A549 (cell line): Measurements from ENCODE around the gene TBCA.

ENCODE experiments used
- CHD2 ChIP-seq: fragments of 150-350 bp; IDR thresholded peaks from 2 replicates; pipeline ENCODE4 v1.6.1; 2014; ENCODE audit warnings: low read length; ENCODE audit not compliant: partially characterized antibody
- EP300 ChIP-seq, 2 experiments: fragments of >200 bp; sonication (Bioruptor Twin); formaldehyde crosslinking; IDR thresholded peaks; 2 replicates in 1 of 2; 3 replicates in 1 of 2; pipeline ENCODE4 v1.6.1; 2016 to 2017
- FOSL2 ChIP-seq, 2 experiments: fragments of 450-650 bp in 1 of 2; fragments of >200 bp in 1 of 2; sonication (Bioruptor Twin) in 1 of 2; formaldehyde crosslinking; IDR thresholded peaks; 2 replicates each; pipeline versions ENCODE4 v1.5.0 to v1.6.1; 2016 to 2020; ENCODE audit warnings: mild to moderate bottlenecking in 1 of 2, moderate library complexity in 1 of 2
- GATA3 ChIP-seq: IDR thresholded peaks from 2 replicates; pipeline ENCODE4 v1.6.1; 2012; ENCODE audit warnings: borderline replicate concordance
- JUNB ChIP-seq: fragments of >200 bp; sonication (Bioruptor Twin); formaldehyde crosslinking; IDR thresholded peaks from 2 replicates; pipeline ENCODE4 v1.6.1; 2016
- MYC ChIP-seq: IDR thresholded peaks from 2 replicates; pipeline ENCODE4 v1.6.1; 2012; ENCODE audit warnings: mild to moderate bottlenecking, inconsistent platforms, low read length, improper control_type of control experiment, borderline replicate concordance
- NFE2L2 ChIP-seq: fragments of 150-350 bp; conservative IDR thresholded peaks from 2 replicates; pipeline ENCODE4 v1.6.1; 2014; ENCODE audit warnings: low read length
- POLR2A ChIP-seq: IDR thresholded peaks from 2 replicates; pipeline ENCODE4 v1.6.1; 2012; ENCODE audit warnings: mild to moderate bottlenecking, low read length
- RCOR1 ChIP-seq: fragments of 150-350 bp; IDR thresholded peaks from 2 replicates; pipeline ENCODE4 v1.6.1; 2014; ENCODE audit warnings: antibody characterized with exemption, low read length, low read depth
- REST ChIP-seq: fragments of 200-600 bp; sonication (generic); IDR thresholded peaks from 2 replicates; pipeline ENCODE4 v1.6.1; 2016; ENCODE audit warnings: antibody characterized with exemption, mild to moderate bottlenecking, moderate library complexity
- TFCP2L1 ChIP-seq: fragments of 250-450 bp; sonication (Bioruptor Pico); IDR thresholded peaks from 2 replicates; pipeline ENCODE4 v1.5.0; 2021; ENCODE audit warnings: mild to moderate bottlenecking
- TF ChIP-seq, protein P1 (sequence below): fragments of >200 bp; sonication (Bioruptor Twin); formaldehyde crosslinking; IDR thresholded peaks from 3 replicates; pipeline ENCODE4 v1.5.1; 2016

- TF ChIP-seq REST (no peak), GATA3 (no peak), POLR2A (no peak), EP300 (IDR thresholded peaks at IDR 0.05) (no peak), CHD2 (no peak), JUNB (no peak), RCOR1 (no peak), MYC (no peak), NFE2L2 (no peak), TFCP2L1 (no peak), FOSL2 (IDR thresholded peaks at IDR 0.05) (no peak), FOSL2 (CRISPR knock-in tag; IDR thresholded peaks at IDR 0.05) (no peak)
- TF ChIP-seq, protein P1, sequence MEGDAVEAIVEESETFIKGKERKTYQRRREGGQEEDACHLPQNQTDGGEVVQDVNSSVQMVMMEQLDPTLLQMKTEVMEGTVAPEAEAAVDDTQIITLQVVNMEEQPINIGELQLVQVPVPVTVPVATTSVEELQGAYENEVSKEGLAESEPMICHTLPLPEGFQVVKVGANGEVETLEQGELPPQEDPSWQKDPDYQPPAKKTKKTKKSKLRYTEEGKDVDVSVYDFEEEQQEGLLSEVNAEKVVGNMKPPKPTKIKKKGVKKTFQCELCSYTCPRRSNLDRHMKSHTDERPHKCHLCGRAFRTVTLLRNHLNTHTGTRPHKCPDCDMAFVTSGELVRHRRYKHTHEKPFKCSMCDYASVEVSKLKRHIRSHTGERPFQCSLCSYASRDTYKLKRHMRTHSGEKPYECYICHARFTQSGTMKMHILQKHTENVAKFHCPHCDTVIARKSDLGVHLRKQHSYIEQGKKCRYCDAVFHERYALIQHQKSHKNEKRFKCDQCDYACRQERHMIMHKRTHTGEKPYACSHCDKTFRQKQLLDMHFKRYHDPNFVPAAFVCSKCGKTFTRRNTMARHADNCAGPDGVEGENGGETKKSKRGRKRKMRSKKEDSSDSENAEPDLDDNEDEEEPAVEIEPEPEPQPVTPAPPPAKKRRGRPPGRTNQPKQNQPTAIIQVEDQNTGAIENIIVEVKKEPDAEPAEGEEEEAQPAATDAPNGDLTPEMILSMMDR, result no peak
Measured at GRCh38 chr5:77698920-77699319, 77.2 kb downstream of the TBCA start.
